GM19023 (cell line): ENCODE data around the gene METRNL.

ENCODE experiments used
- ATAC-seq: cut with Tn5 transposase; IDR thresholded peaks from one replicate; pipeline ENCODE4 v1.9.1; 2021; ENCODE audit warnings: mild to moderate bottlenecking, moderate library complexity; ENCODE audit not compliant: unreplicated experiment

METRNL gene

GRCh38 chr17:83078378-83079351 is 744 bp upstream of the METRNL start:
- no peak for ATAC-seq

GRCh38 chr17:83079766-83080578 is 563 bp downstream of the METRNL start:
- no peak for ATAC-seq

GRCh38 chr17:83080579-83080857 is 1.1 kb downstream of the METRNL start:
- ATAC-seq: no peak

GRCh38 chr17:83080858-83081683 is 1.7 kb downstream of the METRNL start:
- no peak for ATAC-seq

GRCh38 chr17:83081684-83082201 is 2.3 kb downstream of the METRNL start:
- no peak for ATAC-seq

GRCh38 chr17:83082424-83082823 is 3.0 kb downstream of the METRNL start:
- no peak for ATAC-seq

GRCh38 chr17:83082909-83083367 is 3.5 kb downstream of the METRNL start:
- no peak for ATAC-seq

- no peak for ATAC-seq
These were observed 4.2 kb downstream of the METRNL start for GRCh38 chr17:83083368-83084201.

- no peak for ATAC-seq
These were observed 4.8 kb downstream of the METRNL start for GRCh38 chr17:83084214-83084613.

- ATAC-seq: no peak
These were observed 5.2 kb downstream of the METRNL start for GRCh38 chr17:83084621-83085056.

GRCh38 chr17:83085103-83085502 is 5.7 kb downstream of the METRNL start:
- no peak for ATAC-seq

GRCh38 chr17:83085526-83086198 is 6.3 kb downstream of the METRNL start:
- no peak for ATAC-seq

GRCh38 chr17:83086199-83086880 is 6.9 kb downstream of the METRNL start:
- ATAC-seq: no peak

- no peak for ATAC-seq
These were observed 7.7 kb downstream of the METRNL start for GRCh38 chr17:83086907-83087787.

GRCh38 chr17:83087788-83088360 is 8.5 kb downstream of the METRNL start:
- ATAC-seq: no peak

- ATAC-seq: no peak
These were observed 9.0 kb downstream of the METRNL start for GRCh38 chr17:83088451-83088850.

- ATAC-seq: no peak
These were observed 9.5 kb downstream of the METRNL start for GRCh38 chr17:83088909-83089308.
